Measurements from ENCODE around the gene PGAP6. TPM values are rescaled to one million over a fixed set of nuclear protein-coding genes. Genes with fewer than 3 reads are reported as not detected.

PGAP6 gene
- total and polyA plus RNA-seq, 9 of the 15 experiments (the other 6 are each of a cell fraction or from before 2014, with no cell fraction given): 0.45 to 50.2 (median 39.3) TPM

DNA sequence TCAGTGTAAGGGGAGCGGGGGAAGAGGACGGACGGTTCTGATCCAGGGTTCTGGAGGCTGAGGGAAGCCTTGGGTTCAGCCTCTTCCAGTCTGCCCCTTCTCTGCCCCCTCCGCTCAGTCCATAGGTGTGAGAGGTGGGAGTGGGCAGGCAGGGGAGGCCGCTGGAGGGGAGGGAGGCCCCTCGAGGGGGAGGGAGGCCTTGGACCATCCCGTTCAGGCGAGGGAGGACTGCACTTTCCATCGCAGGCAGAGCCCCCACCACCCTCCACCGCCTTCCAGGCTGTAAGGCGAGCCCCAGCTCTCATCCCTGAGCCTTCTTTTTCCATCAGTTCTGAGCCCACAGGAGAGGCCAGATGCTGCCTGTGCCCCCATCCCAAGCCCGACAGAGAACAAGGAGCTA lies 25.0 kb downstream of the PGAP6 start (continued):
- TF ChIP-seq, protein P1, sequence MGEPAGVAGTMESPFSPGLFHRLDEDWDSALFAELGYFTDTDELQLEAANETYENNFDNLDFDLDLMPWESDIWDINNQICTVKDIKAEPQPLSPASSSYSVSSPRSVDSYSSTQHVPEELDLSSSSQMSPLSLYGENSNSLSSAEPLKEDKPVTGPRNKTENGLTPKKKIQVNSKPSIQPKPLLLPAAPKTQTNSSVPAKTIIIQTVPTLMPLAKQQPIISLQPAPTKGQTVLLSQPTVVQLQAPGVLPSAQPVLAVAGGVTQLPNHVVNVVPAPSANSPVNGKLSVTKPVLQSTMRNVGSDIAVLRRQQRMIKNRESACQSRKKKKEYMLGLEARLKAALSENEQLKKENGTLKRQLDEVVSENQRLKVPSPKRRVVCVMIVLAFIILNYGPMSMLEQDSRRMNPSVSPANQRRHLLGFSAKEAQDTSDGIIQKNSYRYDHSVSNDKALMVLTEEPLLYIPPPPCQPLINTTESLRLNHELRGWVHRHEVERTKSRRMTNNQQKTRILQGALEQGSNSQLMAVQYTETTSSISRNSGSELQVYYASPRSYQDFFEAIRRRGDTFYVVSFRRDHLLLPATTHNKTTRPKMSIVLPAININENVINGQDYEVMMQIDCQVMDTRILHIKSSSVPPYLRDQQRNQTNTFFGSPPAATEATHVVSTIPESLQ (CRISPR knock-in tag; IDR thresholded peaks at IDR 0.05): no peak
- TF ChIP-seq, protein P2, sequence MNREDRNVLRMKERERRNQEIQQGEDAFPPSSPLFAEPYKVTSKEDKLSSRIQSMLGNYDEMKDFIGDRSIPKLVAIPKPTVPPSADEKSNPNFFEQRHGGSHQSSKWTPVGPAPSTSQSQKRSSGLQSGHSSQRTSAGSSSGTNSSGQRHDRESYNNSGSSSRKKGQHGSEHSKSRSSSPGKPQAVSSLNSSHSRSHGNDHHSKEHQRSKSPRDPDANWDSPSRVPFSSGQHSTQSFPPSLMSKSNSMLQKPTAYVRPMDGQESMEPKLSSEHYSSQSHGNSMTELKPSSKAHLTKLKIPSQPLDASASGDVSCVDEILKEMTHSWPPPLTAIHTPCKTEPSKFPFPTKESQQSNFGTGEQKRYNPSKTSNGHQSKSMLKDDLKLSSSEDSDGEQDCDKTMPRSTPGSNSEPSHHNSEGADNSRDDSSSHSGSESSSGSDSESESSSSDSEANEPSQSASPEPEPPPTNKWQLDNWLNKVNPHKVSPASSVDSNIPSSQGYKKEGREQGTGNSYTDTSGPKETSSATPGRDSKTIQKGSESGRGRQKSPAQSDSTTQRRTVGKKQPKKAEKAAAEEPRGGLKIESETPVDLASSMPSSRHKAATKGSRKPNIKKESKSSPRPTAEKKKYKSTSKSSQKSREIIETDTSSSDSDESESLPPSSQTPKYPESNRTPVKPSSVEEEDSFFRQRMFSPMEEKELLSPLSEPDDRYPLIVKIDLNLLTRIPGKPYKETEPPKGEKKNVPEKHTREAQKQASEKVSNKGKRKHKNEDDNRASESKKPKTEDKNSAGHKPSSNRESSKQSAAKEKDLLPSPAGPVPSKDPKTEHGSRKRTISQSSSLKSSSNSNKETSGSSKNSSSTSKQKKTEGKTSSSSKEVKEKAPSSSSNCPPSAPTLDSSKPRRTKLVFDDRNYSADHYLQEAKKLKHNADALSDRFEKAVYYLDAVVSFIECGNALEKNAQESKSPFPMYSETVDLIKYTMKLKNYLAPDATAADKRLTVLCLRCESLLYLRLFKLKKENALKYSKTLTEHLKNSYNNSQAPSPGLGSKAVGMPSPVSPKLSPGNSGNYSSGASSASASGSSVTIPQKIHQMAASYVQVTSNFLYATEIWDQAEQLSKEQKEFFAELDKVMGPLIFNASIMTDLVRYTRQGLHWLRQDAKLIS (CRISPR knock-in tag; IDR thresholded peaks at IDR 0.05): no peak
- TF ChIP-seq ZFP30 (CRISPR knock-in tag; IDR thresholded peaks at IDR 0.05; ENCODE audit: borderline replicate concordance) (no peak), RFX1 (IDR thresholded peaks at IDR 0.05) (no peak), ZNF76 (CRISPR knock-in tag; IDR thresholded peaks at IDR 0.05; ENCODE audit: borderline replicate concordance) (no peak), ZNF766 (CRISPR knock-in tag; conservative IDR thresholded peaks at IDR 0.05) (no peak), TFAM (CRISPR knock-in tag; conservative IDR thresholded peaks at IDR 0.05) (no peak), ATF7 (IDR thresholded peaks at IDR 0.05) (no peak)
- TF ChIP-seq, protein P3, sequence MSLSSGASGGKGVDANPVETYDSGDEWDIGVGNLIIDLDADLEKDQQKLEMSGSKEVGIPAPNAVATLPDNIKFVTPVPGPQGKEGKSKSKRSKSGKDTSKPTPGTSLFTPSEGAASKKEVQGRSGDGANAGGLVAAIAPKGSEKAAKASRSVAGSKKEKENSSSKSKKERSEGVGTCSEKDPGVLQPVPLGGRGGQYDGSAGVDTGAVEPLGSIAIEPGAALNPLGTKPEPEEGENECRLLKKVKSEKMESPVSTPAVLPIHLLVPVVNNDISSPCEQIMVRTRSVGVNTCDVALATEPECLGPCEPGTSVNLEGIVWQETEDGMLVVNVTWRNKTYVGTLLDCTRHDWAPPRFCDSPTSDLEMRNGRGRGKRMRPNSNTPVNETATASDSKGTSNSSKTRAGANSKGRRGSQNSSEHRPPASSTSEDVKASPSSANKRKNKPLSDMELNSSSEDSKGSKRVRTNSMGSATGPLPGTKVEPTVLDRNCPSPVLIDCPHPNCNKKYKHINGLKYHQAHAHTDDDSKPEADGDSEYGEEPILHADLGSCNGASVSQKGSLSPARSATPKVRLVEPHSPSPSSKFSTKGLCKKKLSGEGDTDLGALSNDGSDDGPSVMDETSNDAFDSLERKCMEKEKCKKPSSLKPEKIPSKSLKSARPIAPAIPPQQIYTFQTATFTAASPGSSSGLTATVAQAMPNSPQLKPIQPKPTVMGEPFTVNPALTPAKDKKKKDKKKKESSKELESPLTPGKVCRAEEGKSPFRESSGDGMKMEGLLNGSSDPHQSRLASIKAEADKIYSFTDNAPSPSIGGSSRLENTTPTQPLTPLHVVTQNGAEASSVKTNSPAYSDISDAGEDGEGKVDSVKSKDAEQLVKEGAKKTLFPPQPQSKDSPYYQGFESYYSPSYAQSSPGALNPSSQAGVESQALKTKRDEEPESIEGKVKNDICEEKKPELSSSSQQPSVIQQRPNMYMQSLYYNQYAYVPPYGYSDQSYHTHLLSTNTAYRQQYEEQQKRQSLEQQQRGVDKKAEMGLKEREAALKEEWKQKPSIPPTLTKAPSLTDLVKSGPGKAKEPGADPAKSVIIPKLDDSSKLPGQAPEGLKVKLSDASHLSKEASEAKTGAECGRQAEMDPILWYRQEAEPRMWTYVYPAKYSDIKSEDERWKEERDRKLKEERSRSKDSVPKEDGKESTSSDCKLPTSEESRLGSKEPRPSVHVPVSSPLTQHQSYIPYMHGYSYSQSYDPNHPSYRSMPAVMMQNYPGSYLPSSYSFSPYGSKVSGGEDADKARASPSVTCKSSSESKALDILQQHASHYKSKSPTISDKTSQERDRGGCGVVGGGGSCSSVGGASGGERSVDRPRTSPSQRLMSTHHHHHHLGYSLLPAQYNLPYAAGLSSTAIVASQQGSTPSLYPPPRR (CRISPR knock-in tag; IDR thresholded peaks at IDR 0.05; ENCODE audit: borderline replicate concordance): no peak

Measured in K562 (cell line).